ENCODE results near the gene LGALS9. TPM values are rescaled to one million over a fixed set of nuclear protein-coding genes. Genes with fewer than 3 reads are reported as not detected.
"Not testable (repeated sequence)": the region's sequence is repeated elsewhere in the genome, so short reads cannot be mapped to it uniquely, and the experiment has no call there.

The LGALS9 gene
- total RNA-seq, 1 experiment from 2014 or later = 3.0 TPM

GRCh38 chr17:27690882-27691281, 59.9 kb downstream of the LGALS9 start:
- intact Hi-C loops (cut with micrococcal nuclease; ENCODE audit: unreplicated experiment) = loop anchor here (5.0 to 10.0 kb wide), 2 partner anchors 84 to 294 kb away; no protein-coding TSS in a partner anchor
- Histone ChIP-seq H3K4me3 (ENCODE audit: low read depth, low read length) (no peak overlapping the region), H3K36me3 (ENCODE audit: control insufficient read depth, insufficient read depth, low read length) (no peaks in the 10 kb centered on the region), H3K27me3 (replicated peaks; ENCODE audit: control insufficient read depth, insufficient read depth, low read length) (no peaks in the 10 kb centered on the region), H3K4me1 (peaks cover 13% of the 10 kb centered on the region), H3K9me3 (peaks cover 34% of the 10 kb centered on the region)
- H3K36me3 Mint-ChIP-seq (ENCODE audit: insufficient read depth, unreplicated experiment) = no peaks in the 10 kb centered on the region
- H3K4me3 Mint-ChIP-seq (ENCODE audit: unreplicated experiment) = peak overlapping the region; percentile 6
- CTCF ChIA-PET = interaction anchor here (1.0 to 1.5 kb wide), 2 partner anchors 36 to 65 kb away, joined by 4 to 6 read pairs; no protein-coding TSS in a partner anchor
- H3K27ac Mint-ChIP-seq (ENCODE audit: unreplicated experiment) = peak overlapping the region; percentile 46
- H3K9me3 Mint-ChIP-seq (ENCODE audit: unreplicated experiment) = peaks cover 68% of the 10 kb centered on the region
- BruUV-seq (replicated peaks) = no TSS peak
- no peak for TF ChIP-seq CTCF (IDR thresholded peaks at IDR 0.05; ENCODE audit: insufficient read depth in 1 of 2, low read depth in 1 of 2, low read length in 1 of 2, severe bottlenecking in 1 of 2, unreplicated experiment in 1 of 2)
- H3K4me1 Mint-ChIP-seq (ENCODE audit: low read depth, unreplicated experiment) = peaks cover 15% of the 10 kb centered on the region
- no peaks in the 10 kb centered on the region for H3K27me3 Mint-ChIP-seq (ENCODE audit: insufficient read depth, unreplicated experiment)
- POLR2A ChIA-PET = no interaction called here
- peak; percentile 67 to 77 for DNase-seq

- H3K4me1 ChIP-seq; H3K4me3 ChIP-seq (ENCODE audit: low read depth, low read length); H3K27me3 ChIP-seq (replicated peaks; ENCODE audit: control insufficient read depth, insufficient read depth, low read length); POLR2A ChIA-PET; H3K36me3 Mint-ChIP-seq (ENCODE audit: insufficient read depth, unreplicated experiment); CTCF ChIA-PET; H3K27ac Mint-ChIP-seq (ENCODE audit: unreplicated experiment); H3K36me3 ChIP-seq (ENCODE audit: control insufficient read depth, insufficient read depth, low read length); BruUV-seq (replicated peaks); H3K4me3 Mint-ChIP-seq (ENCODE audit: unreplicated experiment); H3K27me3 Mint-ChIP-seq (ENCODE audit: insufficient read depth, unreplicated experiment): not testable (repeated sequence)
- peaks cover 32% of the 10 kb centered on the region for H3K9me3 ChIP-seq
- Mint-ChIP-seq H3K4me1 (ENCODE audit: low read depth, unreplicated experiment) (peaks cover 11% of the 10 kb centered on the region), H3K9me3 (ENCODE audit: unreplicated experiment) (peaks cover 65% of the 10 kb centered on the region)
- intact Hi-C loops (cut with micrococcal nuclease; ENCODE audit: unreplicated experiment) = loop anchor here (10.0 kb wide), 1 partner anchor 289 kb away; no protein-coding TSS in a partner anchor
- peak; percentile 45 to 68 for DNase-seq
Measured at GRCh38 chr17:27695254-27695814, 64.3 kb downstream of the LGALS9 start.

Other genes with a start within 250 kb of the LGALS9 start
- gene KSR1, start 174.7 kb upstream of the LGALS9 start, total RNA-seq (2022) = 88.9 and 91.5 TPM in 2 replicates
- gene NOS2, start 169.3 kb downstream of the LGALS9 start, total RNA-seq (2022) = 19.0 and 21.1 TPM in 2 replicates

Measured in Caco-2 (cell line).